HL-60/S4 treated with retinoic acid at 250 ng/mL for 4 days and 3 days (cell line): ENCODE measurements around the gene LAMA4.

Experiments used
- in situ Hi-C: fragments of 300-500 bp; cut with MboI; formaldehyde crosslinking; loops from 2 replicates; pipeline ENCODE4 v1.7.0; 2022; ENCODE audit warnings: low sequenced_read_pairs

LAMA4 gene

DNA sequence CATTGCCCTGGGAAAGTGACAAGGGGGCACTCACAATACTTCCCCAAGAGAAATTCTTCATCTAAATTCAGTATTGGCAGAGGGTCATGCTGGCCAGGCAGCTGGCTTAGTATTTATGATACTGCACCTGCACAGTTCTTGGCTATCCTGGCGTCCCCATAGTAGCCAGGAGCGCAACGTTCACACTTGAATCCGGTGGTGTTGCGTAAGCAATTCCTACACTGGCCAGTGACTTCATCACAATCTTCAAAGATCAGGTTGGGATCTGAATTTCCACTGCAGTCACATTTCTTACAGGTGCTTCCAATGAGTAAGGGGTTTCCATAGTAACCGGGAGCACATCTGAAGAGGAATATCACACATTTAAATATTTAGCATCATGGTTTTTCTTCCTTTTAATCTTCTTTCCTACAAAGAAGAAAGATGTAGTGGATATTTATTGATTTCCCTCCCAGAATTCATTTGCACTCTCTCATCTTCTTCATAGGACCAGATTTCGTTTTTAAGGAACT, 62.8 kb downstream of the LAMA4 start:
- in situ Hi-C loops = no loop called here

DNA sequence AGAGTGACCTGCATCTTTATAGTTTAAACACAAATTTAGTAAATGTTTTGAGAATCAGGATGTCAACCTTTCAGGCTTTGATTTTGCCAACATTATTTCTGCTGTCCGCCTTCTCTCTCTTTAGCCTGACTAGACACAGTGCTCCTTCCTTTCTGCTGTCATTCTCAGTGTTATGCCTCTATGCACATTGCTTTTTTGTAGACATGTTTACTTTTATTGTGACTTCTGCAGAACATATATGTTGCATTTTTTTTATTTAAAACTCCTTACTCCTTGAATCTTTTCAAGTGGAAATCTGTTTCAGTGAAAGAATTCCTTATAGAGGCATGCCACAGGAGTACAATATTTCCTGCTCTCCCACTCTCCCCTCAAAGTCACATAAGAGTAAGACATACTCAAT, 64.2 kb downstream of the LAMA4 start:
- in situ Hi-C loops = no loop called here

DNA sequence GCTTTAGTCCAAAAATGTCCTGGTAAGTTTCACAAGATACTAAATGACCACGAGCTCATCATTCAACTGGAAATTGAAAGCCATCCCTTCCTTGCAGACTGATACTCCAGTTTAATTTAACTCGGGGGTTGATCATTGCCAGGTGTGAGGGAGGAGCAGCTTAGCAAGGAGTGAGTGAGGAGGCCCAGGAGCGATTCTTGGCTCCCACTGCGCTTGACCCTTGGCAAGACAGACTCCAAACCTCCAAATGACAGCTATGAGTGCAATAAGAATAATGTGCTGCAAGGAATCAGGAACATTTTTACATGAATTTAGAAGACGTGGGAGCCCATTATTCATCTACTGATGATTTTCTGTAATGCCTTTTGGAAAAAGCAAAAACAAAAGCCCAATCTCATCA, 64.9 kb downstream of the LAMA4 start:
- in situ Hi-C loops = no loop called here

DNA sequence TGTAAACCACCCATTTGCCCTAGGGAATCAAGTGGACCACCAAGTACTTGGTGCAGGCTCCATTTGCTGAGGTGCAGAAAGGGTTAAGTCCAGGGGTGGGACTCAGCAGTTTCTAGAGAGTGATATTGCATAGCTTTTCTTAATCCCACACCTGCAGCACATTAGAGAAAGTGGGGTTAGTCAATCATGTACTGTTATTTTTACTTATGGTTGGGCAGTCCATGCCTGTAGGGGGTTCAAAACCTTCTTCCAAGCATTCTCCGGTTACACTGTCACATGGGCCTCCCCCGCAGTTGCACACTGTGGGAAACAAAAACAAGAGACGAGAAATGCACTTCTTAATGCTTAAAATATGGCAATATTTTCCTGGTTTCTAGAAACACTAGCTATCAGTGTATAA, 65.5 kb downstream of the LAMA4 start:
- in situ Hi-C loops = no loop called here

DNA sequence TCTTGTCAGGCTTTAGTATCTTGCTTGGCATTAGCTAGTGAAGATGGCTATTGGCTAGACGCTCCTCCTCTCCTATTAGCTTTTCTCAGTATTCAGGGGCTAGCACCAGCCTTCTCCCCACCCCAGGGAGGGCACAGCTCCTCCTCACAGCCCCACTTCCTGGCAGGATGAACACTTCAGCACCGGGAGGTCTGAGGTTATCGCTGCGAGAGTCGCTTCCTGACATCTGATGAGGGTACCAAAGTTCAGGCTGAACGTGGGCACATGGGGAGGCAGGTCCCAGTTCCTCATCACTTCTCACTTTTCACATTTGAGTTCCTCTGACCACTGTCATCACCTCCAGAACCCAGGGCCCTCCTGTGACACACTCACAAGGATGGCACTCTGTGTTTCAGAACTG, 66.6 kb downstream of the LAMA4 start:
- in situ Hi-C loops = no loop called here

DNA sequence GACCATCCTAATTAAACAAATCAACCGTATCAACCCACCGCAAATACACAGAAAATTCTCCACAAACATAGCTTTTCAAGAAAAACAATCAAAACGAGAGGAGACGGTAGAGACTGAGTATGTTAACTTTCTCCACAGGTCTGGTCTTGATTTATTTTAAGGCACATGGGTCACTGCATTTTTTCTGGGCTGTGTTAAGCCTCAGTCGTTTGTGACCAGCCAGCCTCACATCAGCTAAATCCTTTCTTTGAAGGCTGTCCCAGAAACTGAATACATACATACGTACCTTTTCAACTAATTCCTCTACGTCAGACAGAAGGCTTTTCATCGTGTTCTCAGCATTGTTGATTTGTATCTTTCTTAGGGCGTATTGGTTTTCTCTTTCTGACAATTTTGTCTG, 69.4 kb downstream of the LAMA4 start:
- in situ Hi-C loops = no loop called here

DNA sequence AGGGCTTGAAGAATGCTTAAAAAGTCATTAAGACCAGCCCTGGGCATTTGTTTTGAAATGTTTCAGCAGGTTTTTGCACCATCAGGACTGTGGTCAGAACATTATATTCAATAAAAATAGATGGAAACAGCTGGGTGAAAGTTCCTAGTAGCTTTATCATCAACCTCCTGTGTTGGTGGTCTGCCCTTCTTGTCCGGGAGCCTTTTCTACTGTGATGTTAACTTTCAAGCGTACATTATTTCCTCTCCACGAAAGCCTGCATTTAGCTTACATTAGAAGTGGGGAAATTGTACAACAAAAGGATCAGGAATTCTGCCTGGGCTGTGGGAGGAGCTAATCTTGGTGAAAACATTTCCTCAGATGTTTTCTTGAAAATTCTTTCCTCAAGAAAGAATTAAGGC, 71.1 kb downstream of the LAMA4 start:
- in situ Hi-C loops = no loop called here

DNA sequence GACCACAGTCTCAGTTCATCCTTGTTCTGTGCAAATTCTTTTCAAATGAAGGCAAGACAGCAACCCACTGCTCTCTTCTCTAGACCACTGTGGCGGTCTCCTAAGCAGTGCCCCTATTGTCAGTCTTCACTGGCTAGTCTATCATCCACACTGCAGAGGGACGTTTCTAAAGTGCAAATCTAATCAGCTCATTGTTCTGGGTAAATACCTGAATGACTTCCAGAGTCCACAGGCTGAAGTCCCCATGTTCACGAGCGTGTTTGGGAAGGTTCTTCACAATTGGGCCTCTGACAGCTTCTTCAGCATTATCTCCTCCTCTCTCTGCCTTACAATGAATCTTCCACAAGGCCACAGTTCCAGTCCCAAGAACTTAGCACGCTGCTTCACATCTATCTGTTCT, 73.2 kb downstream of the LAMA4 start:
- in situ Hi-C loops = no loop called here

DNA sequence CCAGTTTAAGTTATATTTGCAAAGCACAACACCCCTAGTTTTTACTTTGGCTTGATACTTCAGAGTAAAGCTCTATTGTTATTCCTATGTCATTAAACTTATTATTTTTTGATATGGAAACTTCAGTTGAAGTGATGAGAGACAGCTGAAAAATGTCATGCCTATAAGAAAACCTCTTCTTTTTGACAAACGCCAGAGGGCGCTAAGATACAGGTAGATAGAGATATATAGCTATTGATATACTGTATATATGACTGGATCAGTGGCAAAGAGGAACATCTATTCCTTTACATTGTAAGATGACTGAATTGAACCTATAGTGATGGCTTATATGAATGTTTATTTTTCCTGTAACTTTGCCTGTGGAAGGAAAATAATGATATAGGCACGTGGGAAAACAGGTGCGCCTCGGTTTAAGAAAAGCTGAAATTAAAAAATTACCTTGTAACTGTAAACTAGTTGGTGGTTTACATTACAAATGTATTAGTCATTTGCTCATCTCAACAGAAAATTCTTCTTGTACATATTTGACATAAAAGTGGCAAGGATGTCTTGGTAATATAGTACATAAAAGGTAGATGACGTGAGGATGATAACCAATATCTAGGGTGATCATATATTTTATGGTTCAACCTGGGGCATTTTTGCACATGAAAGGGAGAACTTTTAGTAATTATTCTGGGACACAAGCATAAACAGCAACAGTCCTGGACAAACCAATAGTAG, 74.1 kb downstream of the LAMA4 start:
- in situ Hi-C loops = no loop called here

DNA sequence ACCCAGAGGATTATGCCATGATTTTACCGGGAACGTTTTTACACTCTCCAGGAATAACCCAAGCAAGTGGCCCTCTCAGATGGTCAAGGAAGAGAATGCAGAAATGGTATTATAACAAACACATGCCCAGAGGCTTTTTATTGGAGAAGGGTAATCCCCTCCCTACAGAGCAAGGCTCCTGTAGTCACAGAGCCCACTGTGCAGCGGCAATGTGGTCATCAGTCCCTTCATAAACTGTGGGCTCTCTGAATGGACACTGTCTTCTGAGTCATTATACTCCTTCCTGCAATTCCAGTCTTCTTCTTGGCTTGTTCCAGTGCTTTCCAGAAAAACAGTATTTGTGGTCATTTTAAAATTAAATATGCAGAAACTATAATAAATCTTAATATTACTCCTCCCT, 74.7 kb downstream of the LAMA4 start:
- in situ Hi-C loops = no loop called here

DNA sequence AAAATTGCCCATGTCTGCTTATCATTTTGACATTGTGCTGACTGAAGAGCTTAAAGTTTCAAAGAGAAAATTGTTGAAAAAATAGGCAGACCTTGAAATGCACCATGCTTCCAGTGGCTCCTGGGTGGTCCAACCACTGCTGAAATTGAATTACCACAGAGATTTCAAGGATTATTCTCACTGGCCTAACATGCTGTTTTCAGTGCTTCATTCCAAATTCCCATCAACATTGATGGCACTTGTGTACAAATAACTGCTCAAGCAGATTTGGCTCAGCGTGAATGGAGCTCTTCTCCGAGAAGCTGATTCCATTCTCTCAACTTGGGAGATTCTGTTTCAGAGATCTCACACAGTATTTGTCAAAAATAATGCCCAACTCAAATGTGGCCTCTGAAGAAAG, 75.5 kb downstream of the LAMA4 start:
- in situ Hi-C loops = no loop called here

DNA sequence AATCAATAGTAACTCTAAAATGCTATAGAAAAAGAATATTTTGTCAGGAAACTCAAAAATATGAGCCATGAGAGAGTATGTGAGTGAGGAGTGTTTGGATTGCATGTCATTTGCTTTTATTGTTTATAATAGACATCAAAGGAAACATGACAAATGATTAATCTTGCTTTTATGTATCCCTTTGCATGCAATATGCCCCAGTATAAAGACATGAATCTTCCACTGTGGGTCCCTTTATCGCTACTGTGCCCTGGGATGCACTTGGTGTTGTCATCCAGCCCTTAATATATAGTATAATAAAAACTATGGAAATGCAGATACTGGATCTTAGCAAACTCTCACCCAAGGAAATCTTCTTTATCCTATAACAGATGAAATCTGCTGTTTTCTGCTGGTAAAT, 77.3 kb downstream of the LAMA4 start:
- in situ Hi-C loops = no loop called here

DNA sequence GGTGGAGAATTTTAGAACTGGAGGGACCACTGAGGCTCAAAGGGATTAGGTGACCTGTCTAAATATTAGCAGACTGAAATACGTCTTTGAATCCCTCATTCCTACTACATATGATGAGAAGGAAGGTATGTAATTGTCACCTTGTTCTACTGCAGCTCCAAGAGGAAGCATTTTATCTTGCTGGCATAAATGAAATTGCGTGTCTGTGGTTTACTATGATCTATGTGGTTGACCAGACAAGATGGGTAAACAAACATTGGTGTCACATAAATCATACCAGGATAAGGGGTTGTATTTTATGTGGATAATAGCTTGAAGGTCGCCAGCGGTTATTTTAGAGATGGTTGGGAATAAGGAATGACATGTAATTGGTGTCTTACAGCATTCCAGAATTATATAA, 78.2 kb downstream of the LAMA4 start:
- in situ Hi-C loops = no loop called here

DNA sequence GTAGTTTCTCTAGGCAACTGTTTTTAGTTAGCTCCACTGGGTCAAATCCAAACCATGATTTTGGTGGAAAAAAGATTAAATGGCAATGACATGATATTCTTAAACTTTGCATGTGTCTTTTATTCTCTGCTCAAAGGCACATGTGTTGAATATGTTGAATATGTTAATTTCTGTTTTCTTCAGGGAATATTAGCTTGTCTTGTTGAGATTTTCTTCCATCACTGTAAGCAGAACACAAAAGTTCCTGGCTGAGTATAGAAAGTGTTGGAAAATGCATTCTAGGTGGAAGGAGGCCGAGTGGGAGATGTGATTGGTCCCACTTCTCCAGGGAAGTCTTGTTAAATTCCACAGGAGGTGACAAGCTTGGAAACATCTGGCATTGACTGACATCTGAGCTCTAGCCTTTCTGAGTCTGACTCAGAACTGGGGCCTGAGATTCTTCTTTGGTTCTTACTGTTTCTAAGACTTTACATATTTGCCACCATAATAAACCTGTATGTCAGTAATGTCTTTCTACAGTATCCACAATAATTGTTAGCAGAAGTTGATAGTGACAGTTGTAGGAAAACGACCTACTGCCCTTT, 81.1 kb downstream of the LAMA4 start:
- in situ Hi-C loops = loop anchor here (25.0 kb wide), 1 partner anchor 461 kb away; no protein-coding TSS in a partner anchor

DNA sequence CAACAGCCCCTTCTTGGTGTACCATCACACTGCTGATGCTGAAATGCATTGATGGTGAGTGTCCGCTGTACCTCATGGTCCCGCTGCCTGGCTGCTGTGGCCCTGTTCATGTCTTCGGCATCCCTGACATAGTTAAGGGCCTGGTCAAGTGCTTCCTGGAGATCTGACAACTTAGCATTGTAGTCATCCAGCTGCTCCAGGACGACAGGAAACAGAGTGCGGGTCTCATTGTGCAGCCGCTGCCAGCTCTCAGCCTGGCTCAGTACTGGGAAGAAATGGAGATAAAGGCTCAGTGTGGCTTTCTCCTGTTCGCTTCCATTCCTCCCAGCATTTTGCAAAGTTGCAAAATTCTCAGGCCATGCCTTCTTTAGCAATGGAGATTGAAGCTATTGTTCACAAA, 81.8 kb downstream of the LAMA4 start:
- in situ Hi-C loops = loop anchor here (25.0 kb wide), 1 partner anchor 460 kb away; no protein-coding TSS in a partner anchor

DNA sequence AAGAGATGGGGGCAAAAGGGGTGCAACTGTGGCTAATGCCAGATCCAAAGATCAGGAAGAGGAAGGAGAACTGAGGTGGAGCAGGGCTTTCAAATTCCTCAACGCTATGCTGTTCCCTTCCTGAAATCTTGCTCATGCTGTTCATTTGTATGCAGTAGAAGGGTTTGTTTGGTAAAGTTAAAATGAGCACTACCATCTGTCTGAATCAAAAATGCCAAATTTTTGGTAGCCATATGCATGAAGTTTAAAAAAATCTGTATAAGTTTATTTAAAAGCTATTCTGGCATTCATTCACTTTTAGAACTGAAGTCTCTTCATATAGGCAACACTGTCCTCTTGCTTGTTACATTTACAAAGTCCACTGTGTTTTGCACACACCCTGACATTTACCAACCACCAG, 84.8 kb downstream of the LAMA4 start:
- in situ Hi-C loops = loop anchor here (25.0 kb wide), 1 partner anchor 457 kb away; no protein-coding TSS in a partner anchor

DNA sequence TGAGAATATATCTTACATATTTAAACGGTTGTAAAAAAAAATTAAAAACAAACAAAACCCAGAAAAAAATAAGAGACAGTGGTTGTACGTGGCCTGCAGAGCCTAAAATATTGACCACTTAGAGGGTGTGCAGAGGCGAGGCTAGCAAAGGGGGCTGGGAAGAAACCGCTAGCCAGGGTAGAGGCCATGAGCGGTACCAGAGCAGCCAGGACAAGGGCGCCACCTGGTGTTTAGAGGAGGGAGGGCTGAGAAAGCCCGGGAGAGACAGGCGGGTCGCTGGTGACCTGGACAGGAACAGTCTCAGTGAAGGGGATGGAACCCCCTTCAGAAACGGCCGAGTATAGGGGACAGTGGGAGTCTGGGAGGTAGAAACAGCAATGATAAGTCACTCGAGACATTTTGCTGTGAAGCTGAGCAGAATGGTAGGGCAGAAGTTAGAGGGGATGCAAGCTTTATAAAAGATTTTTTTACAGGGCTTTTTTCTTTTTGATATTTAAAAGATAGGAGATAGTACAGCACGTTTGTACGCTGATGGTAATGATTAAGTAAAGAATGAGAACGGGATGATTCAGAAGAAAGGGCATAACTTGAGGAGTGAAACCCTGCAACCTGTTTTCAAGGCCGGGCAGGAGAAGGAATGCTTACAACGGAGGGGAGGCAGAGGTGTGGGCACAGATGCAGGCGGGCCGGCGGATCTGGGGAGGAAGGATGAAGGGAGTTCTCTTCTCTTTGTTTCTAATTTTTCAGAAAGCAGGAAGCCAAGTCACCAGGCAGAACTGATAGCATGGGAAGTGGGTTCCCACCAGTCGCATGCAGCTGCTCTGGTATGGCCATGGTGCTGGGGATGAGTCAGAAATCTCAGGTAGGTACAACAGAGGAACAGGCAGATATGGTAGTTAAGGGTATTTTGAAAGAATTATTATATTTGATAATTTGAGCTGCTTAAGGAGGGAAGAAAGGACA, 90.8 kb downstream of the LAMA4 start:
- in situ Hi-C loops = loop anchor here (25.0 kb wide), 1 partner anchor 451 kb away; no protein-coding TSS in a partner anchor

DNA sequence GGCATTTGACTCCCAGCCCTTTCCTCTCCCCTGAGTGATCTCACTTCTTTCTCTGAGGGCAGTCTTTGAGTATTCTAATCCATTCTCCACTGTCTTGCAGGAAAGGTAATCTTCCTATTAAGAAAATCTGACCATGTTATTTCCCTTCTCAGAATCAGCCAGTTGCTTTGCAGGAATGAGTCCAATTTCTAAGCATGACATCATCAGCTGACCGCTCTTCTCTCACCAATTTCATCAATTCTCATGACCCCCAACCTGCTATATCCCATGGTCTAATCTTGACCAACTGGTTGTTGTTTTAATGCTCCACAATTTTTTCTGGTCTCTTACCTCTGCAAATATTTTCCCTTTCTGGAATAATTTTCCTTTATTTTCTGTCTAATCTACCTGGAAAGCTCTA, 93.6 kb downstream of the LAMA4 start:
- in situ Hi-C loops = loop anchor here (25.0 kb wide), 1 partner anchor 448 kb away; no protein-coding TSS in a partner anchor

DNA sequence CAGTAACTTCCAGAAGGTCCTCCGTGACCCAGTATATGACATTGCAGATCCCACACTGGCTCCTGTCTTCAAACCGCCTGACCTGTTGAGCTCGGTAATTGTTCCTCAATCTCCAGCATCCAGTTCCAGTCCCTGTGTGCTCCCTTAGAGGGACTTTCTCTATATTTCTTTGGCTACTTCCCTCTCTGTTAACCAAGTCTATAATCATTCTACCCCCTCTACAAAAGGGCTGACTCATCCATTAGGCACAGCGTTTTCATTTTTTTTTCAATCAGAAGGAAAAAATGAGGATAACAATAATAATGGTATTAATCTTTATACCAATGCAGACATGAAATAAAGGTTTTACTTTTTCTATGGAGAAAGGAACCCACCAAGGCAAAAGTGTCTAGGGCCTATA, 97.7 kb downstream of the LAMA4 start:
- in situ Hi-C loops = loop anchor here (25.0 kb wide), 1 partner anchor 444 kb away; no protein-coding TSS in a partner anchor

DNA sequence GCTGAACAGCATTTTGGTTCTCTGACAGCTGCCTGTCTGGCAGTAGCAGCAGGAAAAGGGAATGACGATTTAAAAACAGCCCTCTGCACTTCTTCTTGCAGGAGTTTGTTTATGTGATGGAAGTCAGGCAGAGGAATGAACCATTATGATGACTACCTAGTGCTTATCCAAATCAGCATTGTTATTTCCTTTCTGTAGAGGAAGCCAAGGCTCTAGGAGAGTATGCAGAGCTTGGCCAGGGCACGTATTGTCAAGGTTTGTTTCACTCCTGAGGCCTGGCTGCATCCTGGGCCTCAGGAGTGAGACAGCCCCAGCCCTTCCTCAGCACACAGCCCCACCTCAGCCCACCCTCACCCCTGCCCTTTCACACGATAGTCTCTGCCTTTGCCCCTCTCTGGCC, 98.5 kb downstream of the LAMA4 start:
- in situ Hi-C loops = loop anchor here (25.0 kb wide), 1 partner anchor 444 kb away; no protein-coding TSS in a partner anchor

DNA sequence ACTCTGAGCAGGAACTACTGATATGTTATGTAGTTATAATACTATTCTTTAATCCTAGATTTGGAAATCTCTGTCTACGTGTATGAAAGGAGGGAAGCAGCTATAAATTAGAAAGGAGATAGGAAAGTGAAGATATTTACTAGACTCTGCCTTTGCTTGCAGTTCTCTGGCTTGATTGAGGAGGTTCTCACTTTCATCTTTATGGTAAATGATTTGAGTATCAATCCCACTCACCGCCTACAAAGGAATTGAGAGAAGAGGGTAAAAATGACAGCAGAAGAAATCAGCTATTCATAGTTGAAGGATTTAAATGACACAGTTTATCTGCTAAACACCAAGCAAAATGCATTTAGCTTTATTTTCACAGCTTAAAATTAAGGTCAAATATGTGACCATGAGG, 99.7 kb downstream of the LAMA4 start:
- in situ Hi-C loops = loop anchor here (25.0 kb wide), 1 partner anchor 442 kb away; no protein-coding TSS in a partner anchor
